Astrocyte of the cerebellum (primary cell): Measurements from ENCODE around the gene KCNK4.
A peak's percentile ranks its signal among the peaks of the same experiment; 100 is the strongest.

Experiments
- DNase-seq: peaks from one replicate; pipeline ENCODE4 v3.0.0-alpha.2; 2011; ENCODE audit warnings: low read depth
- H3K4me3 ChIP-seq: 2 replicates; pipeline ENCODE4 v1.5.1; 2011; ENCODE audit warnings: mild to moderate bottlenecking, low read depth, low read length, moderate library complexity
- CTCF ChIP-seq: IDR thresholded peaks from 2 replicates; pipeline ENCODE4 v1.5.1; 2012; ENCODE audit warnings: low read length, low read depth, moderate library complexity, mild to moderate bottlenecking; ENCODE audit errors: missing control alignments
- in situ Hi-C: cut with HindIII; loops from 2 replicates; pipeline ENCODE4 v1.10.0; 2017; ENCODE audit warnings: low sequenced_read_pairs

The KCNK4 gene

GRCh38 chr11:64297699-64298358 is 6.7 kb downstream of the KCNK4 start:
- TF ChIP-seq CTCF = no peak
- in situ Hi-C loops = no loop called here
- no peak overlapping the region for H3K4me3 ChIP-seq
- no peak for DNase-seq

GRCh38 chr11:64298966-64299846 is 8.1 kb downstream of the KCNK4 start:
- no peak for TF ChIP-seq CTCF
- in situ Hi-C loops = no loop called here
- H3K4me3 ChIP-seq = no peak overlapping the region
- no peak for DNase-seq

- no peak for TF ChIP-seq CTCF
- H3K4me3 ChIP-seq = peak within 1 kb of the TSS; percentile 0
- no peak for DNase-seq
- in situ Hi-C loops = no loop called here
These were observed 8.9 kb downstream of the KCNK4 start, which contains the start of gene CATSPERZ for GRCh38 chr11:64299847-64300648. Gene CATSPERZ (plus strand): TSS chr11:64300358. CDS start chr11:64300411, 53 bp downstream.

- in situ Hi-C loops = no loop called here
- DNase-seq = no peak
- no peak overlapping the region for H3K4me3 ChIP-seq
- TF ChIP-seq CTCF = no peak
These were observed 12.3 kb downstream of the KCNK4 start for GRCh38 chr11:64303109-64304031.

- in situ Hi-C loops = no loop called here
- no peak for TF ChIP-seq CTCF
- peak overlapping the region; percentile 58 for H3K4me3 ChIP-seq
- no peak for DNase-seq
These were observed 12.9 kb downstream of the KCNK4 start for GRCh38 chr11:64304032-64304315.
